ENCODE measurements around the gene TPCN2. TPM values are rescaled to one million over a fixed set of nuclear protein-coding genes. Genes with fewer than 3 reads are reported as not detected.
A peak's percentile ranks its signal among the peaks of the same experiment; 100 is the strongest.

The TPCN2 gene
- total RNA-seq, 1 experiment from 2014 or later: 20.6 TPM

DNA sequence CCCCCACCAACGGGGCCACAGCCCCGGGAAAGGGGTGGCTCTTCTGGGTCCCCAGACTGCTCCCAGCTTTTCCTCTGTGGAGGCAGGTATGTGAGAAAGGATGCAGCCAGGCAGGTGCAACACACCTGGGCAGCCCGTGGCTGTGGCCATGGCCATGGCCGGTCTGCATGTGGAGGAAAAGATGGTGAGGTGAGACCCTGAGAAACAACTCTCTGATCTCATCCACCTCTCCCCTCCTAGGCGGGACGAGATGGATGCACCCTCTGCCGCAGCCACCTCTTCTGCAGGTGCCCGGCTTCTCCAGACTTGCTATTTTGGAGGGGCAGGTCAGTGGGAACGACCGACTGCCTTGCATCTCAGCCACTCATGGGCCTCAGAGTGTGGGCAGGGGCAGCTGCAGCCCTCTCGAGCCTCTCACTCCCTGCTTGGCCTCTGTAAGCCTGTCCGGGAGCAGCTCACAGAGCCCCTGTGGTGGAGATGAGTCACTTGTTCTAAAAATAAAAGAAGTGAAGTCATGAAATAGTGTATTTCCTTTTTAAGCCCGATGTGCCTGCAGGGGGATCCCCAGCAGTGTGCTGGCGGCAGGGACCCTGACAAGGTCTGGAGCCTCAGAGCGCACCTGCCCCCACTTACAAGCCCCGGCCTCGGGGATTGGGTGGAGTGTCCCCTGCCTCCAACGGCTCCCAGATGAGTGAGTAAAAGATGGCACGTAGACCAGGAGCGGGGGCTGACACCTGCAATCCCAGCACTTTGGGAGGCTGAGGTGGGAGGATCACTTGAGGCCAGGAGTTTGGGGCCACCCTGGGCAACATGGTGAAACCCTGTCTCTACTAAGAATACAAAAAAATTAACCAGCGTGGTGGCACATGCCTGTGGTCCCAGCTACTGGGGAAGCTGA, 117.7 kb downstream of the TPCN2 start:
- in situ Hi-C loops (cut with HindIII; ENCODE audit: low pct_unique_long_range_greater_than_20kb, low sequenced_read_pairs): no loop called here
- intact Hi-C loops (cut with micrococcal nuclease; ENCODE audit: unreplicated experiment): no loop called here
- no TSS peak for BruUV-seq (replicated peaks)
- no peaks in the 10 kb centered on the region for H3K36me3 ChIP-seq (ENCODE audit: control insufficient read depth, insufficient read depth, low read length)
- H3K4me1 ChIP-seq (ENCODE audit: control insufficient read depth, insufficient read depth, low read length): peaks cover 14% of the 10 kb centered on the region
- no peaks in the 10 kb centered on the region for H3K27me3 ChIP-seq (ENCODE audit: control insufficient read depth, insufficient read depth, low read length)
- no peak for TF ChIP-seq TCF7L2 (IDR thresholded peaks at IDR 0.05; ENCODE audit: low read depth, low read length)
- no peak for TF ChIP-seq POLR2AphosphoS5 (IDR thresholded peaks at IDR 0.05; ENCODE audit: low read depth, low read length)
- TF ChIP-seq, protein P1, sequence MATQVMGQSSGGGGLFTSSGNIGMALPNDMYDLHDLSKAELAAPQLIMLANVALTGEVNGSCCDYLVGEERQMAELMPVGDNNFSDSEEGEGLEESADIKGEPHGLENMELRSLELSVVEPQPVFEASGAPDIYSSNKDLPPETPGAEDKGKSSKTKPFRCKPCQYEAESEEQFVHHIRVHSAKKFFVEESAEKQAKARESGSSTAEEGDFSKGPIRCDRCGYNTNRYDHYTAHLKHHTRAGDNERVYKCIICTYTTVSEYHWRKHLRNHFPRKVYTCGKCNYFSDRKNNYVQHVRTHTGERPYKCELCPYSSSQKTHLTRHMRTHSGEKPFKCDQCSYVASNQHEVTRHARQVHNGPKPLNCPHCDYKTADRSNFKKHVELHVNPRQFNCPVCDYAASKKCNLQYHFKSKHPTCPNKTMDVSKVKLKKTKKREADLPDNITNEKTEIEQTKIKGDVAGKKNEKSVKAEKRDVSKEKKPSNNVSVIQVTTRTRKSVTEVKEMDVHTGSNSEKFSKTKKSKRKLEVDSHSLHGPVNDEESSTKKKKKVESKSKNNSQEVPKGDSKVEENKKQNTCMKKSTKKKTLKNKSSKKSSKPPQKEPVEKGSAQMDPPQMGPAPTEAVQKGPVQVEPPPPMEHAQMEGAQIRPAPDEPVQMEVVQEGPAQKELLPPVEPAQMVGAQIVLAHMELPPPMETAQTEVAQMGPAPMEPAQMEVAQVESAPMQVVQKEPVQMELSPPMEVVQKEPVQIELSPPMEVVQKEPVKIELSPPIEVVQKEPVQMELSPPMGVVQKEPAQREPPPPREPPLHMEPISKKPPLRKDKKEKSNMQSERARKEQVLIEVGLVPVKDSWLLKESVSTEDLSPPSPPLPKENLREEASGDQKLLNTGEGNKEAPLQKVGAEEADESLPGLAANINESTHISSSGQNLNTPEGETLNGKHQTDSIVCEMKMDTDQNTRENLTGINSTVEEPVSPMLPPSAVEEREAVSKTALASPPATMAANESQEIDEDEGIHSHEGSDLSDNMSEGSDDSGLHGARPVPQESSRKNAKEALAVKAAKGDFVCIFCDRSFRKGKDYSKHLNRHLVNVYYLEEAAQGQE (IDR thresholded peaks at IDR 0.05; ENCODE audit: insufficient read depth in 1 of 2, low read depth in 2 of 2, low read length in 1 of 2): no peak
- TF ChIP-seq, protein P2, sequence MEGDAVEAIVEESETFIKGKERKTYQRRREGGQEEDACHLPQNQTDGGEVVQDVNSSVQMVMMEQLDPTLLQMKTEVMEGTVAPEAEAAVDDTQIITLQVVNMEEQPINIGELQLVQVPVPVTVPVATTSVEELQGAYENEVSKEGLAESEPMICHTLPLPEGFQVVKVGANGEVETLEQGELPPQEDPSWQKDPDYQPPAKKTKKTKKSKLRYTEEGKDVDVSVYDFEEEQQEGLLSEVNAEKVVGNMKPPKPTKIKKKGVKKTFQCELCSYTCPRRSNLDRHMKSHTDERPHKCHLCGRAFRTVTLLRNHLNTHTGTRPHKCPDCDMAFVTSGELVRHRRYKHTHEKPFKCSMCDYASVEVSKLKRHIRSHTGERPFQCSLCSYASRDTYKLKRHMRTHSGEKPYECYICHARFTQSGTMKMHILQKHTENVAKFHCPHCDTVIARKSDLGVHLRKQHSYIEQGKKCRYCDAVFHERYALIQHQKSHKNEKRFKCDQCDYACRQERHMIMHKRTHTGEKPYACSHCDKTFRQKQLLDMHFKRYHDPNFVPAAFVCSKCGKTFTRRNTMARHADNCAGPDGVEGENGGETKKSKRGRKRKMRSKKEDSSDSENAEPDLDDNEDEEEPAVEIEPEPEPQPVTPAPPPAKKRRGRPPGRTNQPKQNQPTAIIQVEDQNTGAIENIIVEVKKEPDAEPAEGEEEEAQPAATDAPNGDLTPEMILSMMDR (IDR thresholded peaks at IDR 0.05): no peak
- no peak for TF ChIP-seq SIN3A (IDR thresholded peaks at IDR 0.05; ENCODE audit: borderline replicate concordance, insufficient read depth, low read depth, low read length)
- DNase-seq (ENCODE audit: low read depth, low spot score): peak; percentile 30
- H3K9me3 ChIP-seq (ENCODE audit: control insufficient read depth, insufficient read depth, low read depth, low read length): no peaks in the 10 kb centered on the region
- ATAC-seq: peak; percentile 88
- CTCF ChIA-PET: no interaction called here
- POLR2A ChIA-PET: interaction anchor here (0.7 kb wide), 2 partner anchors 169 to 213 kb away, joined by 3 read pairs; no protein-coding TSS in a partner anchor
- H3K27ac ChIP-seq (ENCODE audit: low read length): no peak overlapping the region
- no peak overlapping the region; a peak in 1 of 4 replicates for H3K4me3 ChIP-seq (ENCODE audit: low read depth in 2 of 2, low read length in 2 of 2)

DNA sequence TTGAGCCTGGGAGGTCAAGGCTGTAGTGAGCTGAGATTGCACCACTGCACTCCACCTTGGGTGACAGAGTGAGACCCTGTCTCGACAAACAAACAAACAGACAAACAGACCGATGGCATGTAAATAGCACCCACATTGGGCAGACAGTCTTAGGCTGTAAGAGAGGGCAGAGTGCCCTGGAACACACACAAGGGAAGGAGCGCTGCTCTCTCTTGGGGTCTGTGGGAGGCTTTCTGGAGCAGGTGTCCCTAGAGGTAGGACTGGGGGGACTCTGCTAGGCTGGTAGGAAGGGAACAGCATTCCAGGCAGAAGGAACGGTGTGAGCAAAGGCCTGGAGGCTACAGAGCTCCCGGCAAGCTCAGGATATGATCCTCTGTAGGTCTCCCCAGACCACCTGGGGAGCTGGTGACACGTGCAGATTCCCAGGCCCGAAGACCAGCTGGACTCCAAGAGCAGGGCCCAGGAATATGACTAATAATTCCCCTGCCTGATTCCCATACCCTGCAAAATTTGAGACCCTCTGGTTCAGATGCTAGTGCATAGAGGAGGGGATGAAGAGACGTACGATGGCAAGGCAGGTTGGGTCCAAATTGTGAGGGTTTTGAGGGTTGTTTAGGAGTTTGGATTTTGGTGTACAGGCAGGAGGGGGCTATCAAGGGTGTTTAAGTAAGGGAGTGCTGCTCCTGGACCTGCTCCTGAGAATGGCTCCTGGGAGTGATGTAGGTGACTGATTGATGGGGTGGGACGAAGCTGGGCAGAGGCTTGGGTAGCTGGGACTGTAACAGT, 118.6 kb downstream of the TPCN2 start:
- POLR2A ChIA-PET: interaction anchor here (0.7 kb wide), 1 partner anchor 168 kb away, joined by 3 read pairs; no protein-coding TSS in a partner anchor
- TF ChIP-seq, protein P2 (IDR thresholded peaks at IDR 0.05): no peak
- TF ChIP-seq, protein P1 (IDR thresholded peaks at IDR 0.05; ENCODE audit: insufficient read depth in 1 of 2, low read depth in 2 of 2, low read length in 1 of 2): no peak
- no peak for TF ChIP-seq SIN3A (IDR thresholded peaks at IDR 0.05; ENCODE audit: borderline replicate concordance, insufficient read depth, low read depth, low read length)
- TF ChIP-seq TCF7L2 (IDR thresholded peaks at IDR 0.05; ENCODE audit: low read depth, low read length): no peak
- no peak for TF ChIP-seq POLR2AphosphoS5 (IDR thresholded peaks at IDR 0.05; ENCODE audit: low read depth, low read length)
- BruUV-seq (replicated peaks): no TSS peak
- Histone ChIP-seq H3K27ac (ENCODE audit: low read length) (no peak overlapping the region), H3K4me3 (ENCODE audit: low read depth in 2 of 2, low read length in 2 of 2) (no peak overlapping the region), H3K36me3 (ENCODE audit: control insufficient read depth, insufficient read depth, low read length) (no peaks in the 10 kb centered on the region), H3K4me1 (ENCODE audit: control insufficient read depth, insufficient read depth, low read length) (peaks cover 14% of the 10 kb centered on the region), H3K9me3 (ENCODE audit: control insufficient read depth, insufficient read depth, low read depth, low read length) (no peaks in the 10 kb centered on the region), H3K27me3 (ENCODE audit: control insufficient read depth, insufficient read depth, low read length) (no peaks in the 10 kb centered on the region)
- ATAC-seq: peak; percentile 62
- intact Hi-C loops (cut with micrococcal nuclease; ENCODE audit: unreplicated experiment) (no loop called here), in situ Hi-C loops (cut with HindIII; ENCODE audit: low pct_unique_long_range_greater_than_20kb, low sequenced_read_pairs) (no loop called here)
- CTCF ChIA-PET: no interaction called here
- no peak for DNase-seq (ENCODE audit: low read depth, low spot score)
